Fibroblast of villous mesenchyme (primary cell): Measurements from ENCODE around the gene STAG3. TPM values are rescaled to one million over a fixed set of nuclear protein-coding genes. Genes with fewer than 3 reads are reported as not detected.
"Not testable (repeated sequence)": the region's sequence is repeated elsewhere in the genome, so short reads cannot be mapped to it uniquely, and the experiment has no call there.

Experiments used
- DNase-seq: peaks from one replicate; pipeline ENCODE4 v3.0.0-alpha.2; 2010; ENCODE audit warnings: low read depth
- H3K4me3 ChIP-seq: 2 replicates; pipeline ENCODE4 v1.5.1; 2011; ENCODE audit warnings: low read depth, mild to moderate bottlenecking, low read length
- total RNA-seq: library from RNA; depleted of rRNA; stranded (reverse); fragments of >200 nt; gene quantifications from 2 replicates; pipeline ENCODE4 v1.2.3, GENCODE V29; 2012
- TF ChIP-seq, protein P1 (sequence below): IDR thresholded peaks from 2 replicates; pipeline ENCODE4 v1.5.1; 2012; ENCODE audit warnings: low read depth, mild to moderate bottlenecking, low read length; ENCODE audit not compliant: insufficient read depth

Gene STAG3
- total RNA-seq, 1 donor: under 0.01 TPM

- no peak overlapping the region for H3K4me3 ChIP-seq
- TF ChIP-seq, protein P1, sequence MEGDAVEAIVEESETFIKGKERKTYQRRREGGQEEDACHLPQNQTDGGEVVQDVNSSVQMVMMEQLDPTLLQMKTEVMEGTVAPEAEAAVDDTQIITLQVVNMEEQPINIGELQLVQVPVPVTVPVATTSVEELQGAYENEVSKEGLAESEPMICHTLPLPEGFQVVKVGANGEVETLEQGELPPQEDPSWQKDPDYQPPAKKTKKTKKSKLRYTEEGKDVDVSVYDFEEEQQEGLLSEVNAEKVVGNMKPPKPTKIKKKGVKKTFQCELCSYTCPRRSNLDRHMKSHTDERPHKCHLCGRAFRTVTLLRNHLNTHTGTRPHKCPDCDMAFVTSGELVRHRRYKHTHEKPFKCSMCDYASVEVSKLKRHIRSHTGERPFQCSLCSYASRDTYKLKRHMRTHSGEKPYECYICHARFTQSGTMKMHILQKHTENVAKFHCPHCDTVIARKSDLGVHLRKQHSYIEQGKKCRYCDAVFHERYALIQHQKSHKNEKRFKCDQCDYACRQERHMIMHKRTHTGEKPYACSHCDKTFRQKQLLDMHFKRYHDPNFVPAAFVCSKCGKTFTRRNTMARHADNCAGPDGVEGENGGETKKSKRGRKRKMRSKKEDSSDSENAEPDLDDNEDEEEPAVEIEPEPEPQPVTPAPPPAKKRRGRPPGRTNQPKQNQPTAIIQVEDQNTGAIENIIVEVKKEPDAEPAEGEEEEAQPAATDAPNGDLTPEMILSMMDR: no peak
- no peak for DNase-seq
Observed at GRCh38 chr7:100219271-100219737, 41.6 kb downstream of the STAG3 start.

DNA sequence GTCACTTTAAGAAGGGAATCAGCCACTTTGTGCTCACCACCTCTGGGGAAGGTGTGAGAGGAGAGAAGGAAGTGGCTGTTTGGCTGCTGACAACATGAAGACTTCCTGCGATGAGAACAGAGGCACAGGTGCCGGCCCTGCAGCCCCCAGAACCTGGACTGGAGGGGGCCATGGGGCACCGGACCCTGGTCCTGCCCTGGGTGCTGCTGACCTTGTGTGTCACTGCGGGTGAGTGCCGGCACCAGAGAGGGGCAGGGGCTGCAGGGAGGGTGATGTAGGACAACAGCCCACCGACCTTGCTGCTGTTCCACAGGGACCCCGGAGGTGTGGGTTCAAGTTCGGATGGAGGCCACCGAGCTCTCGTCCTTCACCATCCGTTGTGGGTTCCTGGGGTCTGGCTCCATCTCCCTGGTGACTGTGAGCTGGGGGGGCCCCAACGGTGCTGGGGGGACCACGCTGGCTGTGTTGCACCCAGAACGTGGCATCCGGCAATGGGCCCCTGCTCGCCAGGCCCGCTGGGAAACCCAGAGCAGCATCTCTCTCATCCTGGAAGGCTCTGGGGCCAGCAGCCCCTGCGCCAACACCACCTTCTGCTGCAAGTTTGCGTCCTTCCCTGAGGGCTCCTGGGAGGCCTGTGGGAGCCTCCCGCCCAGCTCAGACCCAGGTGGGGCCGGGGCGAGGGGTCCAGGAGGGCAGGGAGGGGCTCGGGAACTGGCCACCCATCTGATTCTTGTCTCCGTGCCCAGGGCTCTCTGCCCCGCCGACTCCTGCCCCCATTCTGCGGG, 42.3 kb downstream of the STAG3 start, which contains the start of gene PVRIG:
TSS of gene PVRIG (plus strand) at position 149 of the 785 bp plus-strand sequence. CDS start at position 171, 22 bp downstream.
- DNase-seq: not testable (repeated sequence)

GRCh38 chr7:100220586-100221230, 43.0 kb downstream of the STAG3 start:
- TF ChIP-seq, protein P1: no peak
- H3K4me3 ChIP-seq: no peak overlapping the region
- no peak for DNase-seq

More for the DNA sequence above, 42.3 kb downstream of the STAG3 start, which contains the start of gene PVRIG:
- H3K4me3 ChIP-seq: not testable (repeated sequence)

- no peak overlapping the region for H3K4me3 ChIP-seq
- TF ChIP-seq, protein P1: no peak
Observed at GRCh38 chr7:100221231-100221718, 43.6 kb downstream of the STAG3 start.

DNA sequence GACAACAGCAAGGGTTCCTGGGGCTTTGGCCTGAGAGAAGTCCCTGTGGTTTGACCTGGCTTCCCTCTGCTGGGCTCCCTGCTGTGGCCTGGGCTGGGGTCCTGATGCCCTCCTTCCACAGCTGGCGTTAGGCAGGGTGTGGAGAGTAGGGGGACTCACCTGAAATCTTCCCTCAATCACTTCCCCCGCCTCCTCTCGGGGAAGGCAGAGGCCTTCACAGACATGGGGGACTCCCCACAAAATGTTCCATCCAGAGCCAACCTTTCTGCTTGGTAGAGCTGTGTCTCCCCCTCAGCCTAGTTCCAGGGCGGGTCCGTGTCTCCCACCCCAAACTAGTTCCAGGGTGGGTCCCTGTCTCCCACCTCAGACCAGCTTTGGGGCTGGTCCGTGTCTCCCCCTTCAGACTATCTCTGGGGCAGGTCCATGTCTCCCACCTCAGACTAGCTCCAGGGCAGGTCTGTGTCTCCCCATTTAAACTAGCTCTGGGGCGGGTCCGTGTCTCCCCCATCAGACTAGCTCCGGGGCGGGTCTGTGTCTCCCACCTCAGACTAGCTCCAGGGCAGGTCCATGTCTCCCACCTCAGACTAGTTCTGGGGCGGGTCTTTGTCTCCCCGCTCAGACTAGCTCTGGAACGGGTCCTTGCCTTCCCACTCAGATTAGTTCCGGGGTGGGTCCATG, 44.2 kb downstream of the STAG3 start:
- no peak overlapping the region for H3K4me3 ChIP-seq
- TF ChIP-seq, protein P1: no peak
- DNase-seq: no peak

More at GRCh38 chr7:100221231-100221718, 43.6 kb downstream of the STAG3 start:
- no peak for DNase-seq

DNA sequence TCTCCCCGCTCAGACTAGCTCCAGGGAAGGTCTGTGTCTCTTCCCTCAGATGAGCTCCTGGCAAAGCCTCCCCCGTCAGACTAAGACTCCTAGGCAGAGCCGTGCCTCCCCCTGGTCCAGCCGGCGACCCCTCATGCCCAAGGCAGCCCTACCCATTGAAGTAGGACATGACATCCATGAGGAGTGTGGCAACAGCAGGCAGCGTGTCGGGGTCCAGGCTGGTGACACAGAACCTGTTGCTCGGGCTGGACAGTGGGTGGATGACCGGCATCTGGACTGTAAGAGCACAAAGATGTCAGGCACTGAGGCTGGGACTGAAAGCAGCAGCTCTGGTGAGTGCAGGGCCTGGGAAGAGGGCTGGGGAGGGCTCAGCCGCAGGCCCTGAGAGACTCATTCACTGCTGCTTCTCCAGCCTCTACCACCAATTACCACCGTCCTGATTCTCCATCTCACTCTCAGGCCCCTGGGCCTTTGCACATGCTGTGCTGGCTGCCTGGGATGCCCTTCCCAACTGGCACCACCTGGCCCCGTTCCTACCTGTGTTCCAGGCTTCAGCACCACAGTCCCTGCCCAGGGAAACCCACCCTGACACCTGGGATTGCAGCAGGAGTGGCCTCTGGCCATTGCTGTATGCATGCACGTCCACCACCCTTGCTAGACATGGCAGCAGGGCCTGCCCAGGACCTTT, 44.9 kb downstream of the STAG3 start:
- H3K4me3 ChIP-seq: no peak overlapping the region
- no peak for DNase-seq
- TF ChIP-seq, protein P1: no peak

DNA sequence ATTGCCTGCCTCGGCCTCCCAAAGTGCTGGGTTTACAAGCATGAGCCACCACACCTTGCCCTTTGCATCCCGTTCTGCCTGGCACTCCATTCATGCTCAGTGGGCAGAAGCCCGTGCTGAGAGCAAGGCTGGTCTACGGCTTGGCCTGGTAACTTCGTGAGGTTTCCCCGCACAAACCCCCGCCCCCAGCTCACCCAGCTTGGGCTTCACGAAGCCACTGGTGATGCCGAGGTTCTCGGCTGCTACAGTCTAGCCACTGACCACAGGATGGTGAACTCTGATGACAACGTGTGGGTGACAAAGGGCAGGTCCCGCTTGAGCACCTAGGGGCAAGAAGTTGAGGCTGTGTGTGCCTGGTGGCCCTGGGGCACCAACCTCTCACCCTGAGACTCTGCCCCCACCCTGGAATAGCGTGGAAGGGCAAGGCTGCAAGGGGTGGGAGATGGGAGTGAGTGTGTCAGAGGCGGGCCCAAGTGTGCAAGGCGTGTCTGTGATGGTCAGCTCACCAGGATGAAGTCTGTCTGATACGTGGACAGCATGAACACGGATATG, 45.7 kb downstream of the STAG3 start:
- DNase-seq, H3K4me3 ChIP-seq: not testable (repeated sequence)

GRCh38 chr7:100224891-100225290, 47.2 kb downstream of the STAG3 start:
- not testable (repeated sequence) for H3K4me3 ChIP-seq, DNase-seq

GRCh38 chr7:100234660-100235317, 57.1 kb downstream of the STAG3 start:
- not testable (repeated sequence) for H3K4me3 ChIP-seq, DNase-seq

DNA sequence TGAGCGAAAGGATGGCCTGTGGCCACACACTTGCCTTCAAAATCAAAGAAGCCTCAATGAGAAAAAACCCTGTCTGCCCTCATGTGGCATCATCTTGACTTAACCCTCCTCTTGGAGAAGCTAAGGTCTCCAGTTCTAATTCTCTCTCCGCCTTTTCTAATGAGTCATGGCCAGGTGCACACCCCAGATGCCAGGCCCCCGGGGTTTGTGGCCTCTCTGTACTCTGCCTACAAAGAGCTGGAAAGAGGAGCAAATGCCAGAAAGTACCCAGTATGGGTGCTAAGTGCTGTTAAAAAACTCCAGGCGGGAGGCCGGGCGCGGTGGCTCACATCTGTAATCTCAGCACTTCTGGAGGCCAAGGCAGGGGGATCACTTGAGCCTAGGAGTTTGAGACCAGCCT, 62.3 kb downstream of the STAG3 start:
- not testable (repeated sequence) for DNase-seq, H3K4me3 ChIP-seq
